ENCODE results near the gene ANTXRL.
"Not testable (repeated sequence)": the region's sequence is repeated elsewhere in the genome, so short reads cannot be mapped to it uniquely, and the experiment has no call there.

ANTXRL gene

DNA sequence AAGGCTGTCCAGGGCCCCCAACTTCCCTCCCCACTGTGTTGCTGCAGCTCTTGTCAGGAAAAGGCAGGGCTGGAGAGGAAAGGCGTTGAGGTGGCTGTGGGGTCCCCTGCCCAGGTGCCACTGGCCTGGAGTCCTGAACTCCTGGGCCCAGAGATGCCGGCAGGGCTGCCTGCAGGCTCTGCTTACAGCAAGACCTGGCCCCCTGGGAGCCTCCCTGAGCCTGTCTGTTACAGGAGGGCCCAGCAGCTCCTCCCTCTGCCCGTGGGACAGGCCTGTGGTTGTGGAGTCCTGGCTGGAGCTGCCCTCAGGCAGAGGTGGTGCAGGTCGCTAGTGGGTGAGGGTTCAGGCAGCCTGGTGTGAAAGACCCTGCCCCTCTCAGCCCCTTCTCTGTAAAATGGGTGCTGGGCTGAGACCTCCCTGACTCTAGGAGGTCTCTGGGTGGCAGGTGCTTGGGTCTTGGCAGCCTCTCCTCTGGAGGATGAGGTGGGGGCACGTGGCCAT is 9.9 kb downstream of the ANTXRL start:
- no peak for DNase-seq

DNA sequence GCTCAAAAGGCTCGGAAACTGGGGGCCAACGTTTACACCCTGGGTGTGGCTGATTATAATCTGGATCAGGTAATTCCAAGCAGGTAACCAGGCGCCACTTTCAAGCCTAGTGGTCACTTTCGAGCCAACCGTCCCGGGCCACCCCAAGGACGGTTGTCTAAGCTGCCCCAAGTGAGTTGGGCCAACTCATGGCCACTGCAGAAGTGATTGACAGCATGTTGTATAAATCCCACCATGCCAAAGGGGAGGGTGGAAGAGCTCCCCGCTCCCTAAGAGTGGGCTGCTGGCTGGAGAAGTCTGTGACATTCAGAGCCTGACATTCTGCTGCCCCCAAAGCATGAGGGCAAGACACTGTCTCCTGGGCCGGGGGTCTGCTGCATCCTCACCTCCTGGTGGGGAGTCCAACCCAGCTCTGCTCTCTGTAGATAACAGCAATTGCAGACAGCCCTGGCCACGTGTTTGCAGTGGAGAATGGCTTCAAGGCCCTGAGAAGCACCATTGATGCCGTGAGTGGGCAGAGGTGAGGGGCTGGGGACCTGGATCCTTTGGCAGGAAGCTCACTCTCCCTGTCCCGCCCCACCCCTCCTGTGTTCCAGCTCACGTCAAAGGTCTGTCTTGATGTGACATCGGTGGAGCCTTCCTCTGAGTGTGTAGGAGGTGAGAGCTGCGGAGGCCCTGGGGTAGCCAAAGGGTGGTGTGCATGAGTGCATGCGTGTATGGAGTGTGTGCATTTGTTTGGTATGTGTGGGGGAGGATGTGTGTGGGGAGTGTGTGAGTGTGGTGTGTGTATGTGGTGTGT is 10.8 kb downstream of the ANTXRL start:
- no peak for DNase-seq

DNA sequence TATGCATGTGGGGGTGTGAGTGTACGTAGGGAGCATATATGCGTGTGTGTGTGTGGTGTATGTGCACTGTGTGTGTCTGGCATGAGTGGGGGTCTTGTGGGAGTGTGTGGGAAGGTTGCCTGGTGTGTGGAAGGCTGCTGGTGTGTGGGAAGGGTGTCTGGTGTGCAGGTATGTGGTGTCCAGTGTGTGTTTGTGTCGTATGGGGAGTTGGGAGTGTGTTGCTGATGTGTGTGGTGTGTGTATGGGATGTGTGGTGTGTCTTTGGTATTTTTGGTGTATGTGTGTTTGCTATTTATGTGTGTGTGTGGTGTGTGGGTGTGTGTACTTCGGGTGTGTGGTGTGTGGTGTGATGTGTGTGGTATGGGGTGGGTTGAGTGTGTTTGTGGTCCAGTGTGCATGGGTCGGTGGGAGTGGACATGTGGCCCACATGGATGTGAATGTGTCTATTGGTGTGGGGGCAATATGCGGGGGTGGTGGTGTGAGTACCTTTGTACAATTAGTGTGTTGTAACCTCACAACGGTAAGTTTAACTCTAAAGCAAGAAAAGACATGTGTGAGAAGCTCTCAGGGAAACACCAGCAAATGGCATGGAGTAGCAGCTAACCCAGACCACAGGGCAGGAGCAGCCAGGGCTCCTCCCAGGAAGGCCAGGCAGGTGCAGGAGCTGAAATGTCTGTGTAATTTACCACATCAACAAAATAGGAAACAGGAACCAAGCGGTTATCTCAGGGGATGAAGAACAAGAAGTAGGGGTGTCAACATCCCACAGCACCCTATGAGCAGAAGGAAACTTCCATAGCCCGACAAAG is 11.9 kb downstream of the ANTXRL start:
- no peak for DNase-seq

DNA sequence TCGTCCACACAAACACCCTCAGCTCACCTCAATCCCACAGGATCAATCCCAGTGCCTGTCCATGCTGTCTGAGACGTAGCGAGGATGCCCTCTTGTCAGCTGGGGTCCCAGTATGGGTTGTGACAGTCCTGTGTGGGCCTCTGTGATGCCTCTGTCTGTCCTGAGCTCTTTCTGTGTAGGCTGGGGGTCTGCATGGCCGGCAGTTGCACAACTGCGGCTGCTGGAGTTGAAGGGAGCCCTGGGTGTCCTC is 12.4 kb downstream of the ANTXRL start:
- DNase-seq: no peak

DNA sequence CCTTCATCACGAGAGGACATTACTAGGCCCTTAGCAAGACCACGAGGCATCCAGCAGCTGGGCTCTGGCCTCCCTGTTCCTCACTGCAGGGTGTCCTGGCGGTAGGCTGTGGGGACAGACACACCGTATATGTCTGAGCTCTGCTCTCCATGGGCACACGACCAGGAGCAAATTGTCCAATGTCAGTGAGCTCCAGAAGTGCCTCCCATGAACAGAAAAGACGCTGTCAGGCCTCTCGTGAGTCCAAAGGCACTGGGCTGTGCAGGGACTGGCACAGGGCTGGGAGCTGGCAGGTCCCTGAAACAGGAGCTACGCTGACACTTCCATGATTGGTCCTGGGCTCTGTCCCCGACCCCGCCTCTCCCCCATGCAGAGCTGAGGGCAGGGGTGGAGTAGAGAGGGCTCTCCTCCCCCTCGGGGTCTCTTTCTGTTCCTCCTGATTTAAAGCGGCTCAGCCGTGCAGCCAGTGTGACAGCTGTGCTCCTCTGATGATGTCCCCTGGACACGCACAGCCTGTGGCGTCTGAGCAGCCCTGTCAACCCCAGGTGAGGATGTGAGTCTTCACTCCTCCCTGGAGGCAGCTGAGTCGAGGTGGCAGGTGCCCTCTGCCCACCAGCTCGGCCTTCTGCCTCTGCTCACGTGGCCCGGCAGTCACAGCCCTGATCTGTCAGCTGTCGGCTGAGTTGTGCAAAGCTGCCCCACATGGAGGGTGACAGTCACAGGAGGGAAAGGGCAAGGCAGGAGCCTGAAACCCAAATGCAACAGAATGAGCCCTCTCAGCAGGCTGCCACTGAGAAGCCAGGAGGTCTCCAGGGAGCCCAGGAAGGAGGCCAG is 13.0 kb downstream of the ANTXRL start:
- DNase-seq: no peak

DNA sequence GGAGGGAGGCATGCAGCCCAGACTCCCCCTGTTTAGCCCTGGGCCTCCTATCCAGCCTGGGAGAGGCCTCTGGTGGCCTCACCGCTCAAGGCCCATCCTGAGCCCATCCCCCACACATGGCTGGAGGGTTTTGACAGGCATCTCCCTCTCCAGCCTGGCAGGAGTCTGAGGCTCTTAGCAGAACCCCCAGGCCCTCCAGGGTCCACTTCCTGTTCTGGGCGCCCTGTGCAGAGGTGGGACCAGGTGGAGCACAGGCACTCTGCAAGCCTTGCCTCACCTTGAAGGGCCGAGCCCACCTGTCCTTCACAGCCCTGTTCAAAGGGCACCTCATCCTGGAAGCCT is 13.5 kb downstream of the ANTXRL start:
- DNase-seq: not testable (repeated sequence)

DNA sequence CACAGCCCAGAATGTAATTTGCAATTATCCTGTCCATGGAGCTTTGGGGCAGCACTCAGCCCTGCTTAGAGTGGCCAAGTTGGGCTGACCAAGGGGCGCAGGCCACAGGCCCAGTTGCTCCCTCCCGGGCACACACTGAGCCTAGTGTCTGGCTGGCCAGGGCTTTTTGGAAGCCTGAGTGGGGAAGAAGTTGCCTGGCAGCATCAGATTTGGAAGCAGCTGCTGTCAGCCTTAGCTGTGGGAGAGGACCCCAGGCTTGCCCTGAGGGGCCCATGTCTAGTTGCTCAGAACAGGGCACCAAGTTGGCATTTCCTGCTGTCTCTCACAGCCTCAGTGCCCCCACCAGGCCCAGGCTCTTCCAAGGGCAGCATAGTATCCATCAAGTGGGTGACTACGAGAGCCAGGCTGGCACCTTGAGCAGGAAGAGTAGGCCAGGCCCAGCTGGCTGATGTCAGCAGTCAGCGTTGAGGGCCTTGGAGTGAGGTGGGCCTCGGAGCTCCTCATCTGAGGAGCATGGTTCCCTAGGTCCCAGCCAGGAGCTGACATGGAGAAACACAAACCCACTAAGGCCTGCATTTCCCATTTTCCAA is 14.4 kb downstream of the ANTXRL start:
- DNase-seq: no peak

DNA sequence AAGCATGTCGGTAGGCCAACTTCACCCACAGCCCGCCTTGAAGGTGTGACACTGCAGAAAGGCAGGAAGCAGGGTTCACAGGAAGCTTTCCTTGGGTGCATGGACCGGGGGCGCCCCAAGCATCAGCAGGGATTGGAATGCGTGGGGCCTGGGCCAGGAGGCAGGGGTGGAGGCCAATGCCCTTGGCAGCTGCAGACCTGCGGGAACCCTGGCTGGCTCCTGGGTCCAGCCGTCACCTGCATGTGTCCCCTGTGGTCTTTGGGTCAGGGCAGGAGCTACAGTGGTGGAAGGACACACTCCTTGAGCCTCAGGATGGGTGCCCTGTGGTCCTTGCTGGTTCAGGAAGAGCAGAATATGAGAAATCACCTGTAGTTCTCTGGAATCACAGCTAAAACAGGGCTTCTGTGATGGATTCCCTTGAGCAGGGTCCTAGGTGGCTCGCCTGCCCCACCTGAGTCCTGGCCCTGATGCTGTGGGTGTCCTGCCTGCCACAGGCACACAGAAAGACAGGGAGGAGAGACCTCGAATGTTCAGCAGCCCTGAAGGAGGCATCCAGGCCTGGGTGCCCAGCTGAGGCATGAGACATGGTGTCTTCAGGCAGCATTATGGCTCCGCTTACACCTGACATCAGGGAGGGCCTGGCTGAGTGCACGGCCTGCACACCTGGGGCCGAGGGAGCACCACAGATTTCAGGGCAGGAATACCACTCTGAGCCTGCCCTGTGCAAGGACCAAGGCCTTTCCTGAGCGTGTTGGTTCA is 15.1 kb downstream of the ANTXRL start:
- no peak for DNase-seq

DNA sequence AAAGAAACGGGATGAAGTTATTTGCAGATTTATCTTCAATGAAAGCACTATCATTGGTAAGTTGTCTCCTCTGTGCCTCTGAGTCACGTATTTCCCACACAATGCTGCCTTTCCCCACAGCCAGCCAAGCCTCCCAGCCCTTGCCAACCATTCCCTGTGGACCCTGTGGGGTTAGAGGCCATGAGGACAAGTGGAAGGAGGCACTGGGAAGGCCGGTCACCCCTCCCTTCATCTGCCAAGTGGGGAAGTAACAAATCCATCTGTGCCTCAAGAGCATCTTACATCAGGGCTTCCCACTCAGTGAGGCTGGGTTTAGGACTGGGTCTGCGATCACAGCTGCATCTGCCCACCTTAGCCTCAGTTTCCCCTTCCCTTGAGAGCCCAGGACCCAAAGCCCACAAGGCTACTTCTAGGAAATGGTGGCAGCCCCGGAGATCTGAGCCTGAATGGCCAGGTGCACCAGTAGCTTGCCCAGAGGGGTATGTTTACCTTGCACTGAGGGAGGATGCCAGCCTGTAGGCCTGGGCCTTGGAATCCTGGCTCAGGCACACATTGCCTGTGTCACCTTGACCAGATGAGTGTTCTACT is 16.1 kb downstream of the ANTXRL start:
- not testable (repeated sequence) for DNase-seq

DNA sequence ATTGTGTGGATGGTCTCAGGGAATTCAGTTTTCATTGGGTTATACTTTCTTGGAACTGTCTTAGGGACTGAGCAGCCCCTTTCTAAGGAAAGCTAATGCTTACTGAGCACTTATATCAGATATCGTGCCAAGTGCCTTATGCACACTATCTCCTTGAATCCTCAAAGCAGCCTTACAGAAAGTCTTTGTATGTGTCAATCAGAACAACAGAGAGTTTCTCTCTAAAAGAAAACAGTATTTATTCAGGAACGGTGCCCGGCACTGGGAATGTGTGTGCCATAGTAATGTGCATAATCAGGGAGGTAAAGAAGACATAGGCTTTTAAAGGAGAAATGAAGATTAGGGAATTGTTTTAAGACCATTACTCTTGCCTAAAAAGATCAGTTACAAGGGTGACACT is 17.3 kb downstream of the ANTXRL start:
- no peak for DNase-seq

DNA sequence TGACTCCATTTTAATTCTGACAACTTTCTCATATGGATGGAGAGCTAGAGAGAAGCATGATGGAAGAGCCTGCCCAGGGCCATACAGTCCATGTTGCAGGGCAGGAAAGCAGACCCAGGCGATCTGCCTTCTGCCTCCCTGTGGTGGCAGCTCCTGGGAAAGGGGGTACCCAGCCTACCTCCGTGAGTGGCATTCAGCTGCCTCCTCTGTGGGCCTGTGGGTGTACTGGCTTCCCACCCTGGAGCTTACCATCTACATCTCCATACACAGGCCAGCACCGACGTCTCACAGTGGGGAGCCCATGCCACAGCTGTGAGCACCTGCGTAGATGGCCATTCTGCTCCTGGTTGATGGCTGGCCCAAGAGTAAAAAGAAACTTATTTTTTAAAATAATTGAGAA is 17.9 kb downstream of the ANTXRL start:
- not testable (repeated sequence) for DNase-seq

DNA sequence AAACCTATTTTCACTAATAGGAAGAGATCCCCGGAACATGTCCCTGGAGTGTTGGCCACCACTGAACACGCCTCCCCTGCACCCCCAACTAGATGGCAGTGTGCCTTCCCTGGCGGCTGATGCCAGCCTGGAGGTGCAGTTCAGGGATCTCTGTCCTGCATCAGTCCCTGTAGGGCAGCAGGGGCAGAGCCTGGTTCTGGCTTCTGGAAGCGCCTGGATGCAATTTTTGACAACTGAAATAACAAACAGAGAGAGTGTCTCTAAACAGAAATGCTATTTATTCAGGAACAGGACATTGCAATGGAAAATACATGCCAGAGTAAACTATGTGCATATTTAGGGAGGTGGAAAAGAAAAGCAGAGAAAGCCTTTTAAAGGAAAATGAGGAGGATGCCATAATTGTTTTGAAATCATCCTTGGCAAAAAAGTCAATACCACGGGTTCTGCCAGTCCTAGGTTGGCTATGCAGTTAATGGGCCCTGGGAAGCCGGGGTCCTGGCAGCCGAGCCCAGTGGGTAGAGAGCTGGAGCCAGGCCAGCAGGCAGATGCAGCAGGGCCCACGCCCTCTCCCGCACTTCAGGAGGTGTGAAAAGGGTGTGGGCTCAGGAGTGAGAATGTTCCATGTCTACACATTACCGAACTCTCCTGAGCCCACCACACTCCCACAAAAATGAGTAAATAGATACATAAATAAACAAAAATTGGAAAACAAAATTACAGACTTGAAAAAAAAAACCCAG is 18.5 kb downstream of the ANTXRL start:
- DNase-seq: no peak

DNA sequence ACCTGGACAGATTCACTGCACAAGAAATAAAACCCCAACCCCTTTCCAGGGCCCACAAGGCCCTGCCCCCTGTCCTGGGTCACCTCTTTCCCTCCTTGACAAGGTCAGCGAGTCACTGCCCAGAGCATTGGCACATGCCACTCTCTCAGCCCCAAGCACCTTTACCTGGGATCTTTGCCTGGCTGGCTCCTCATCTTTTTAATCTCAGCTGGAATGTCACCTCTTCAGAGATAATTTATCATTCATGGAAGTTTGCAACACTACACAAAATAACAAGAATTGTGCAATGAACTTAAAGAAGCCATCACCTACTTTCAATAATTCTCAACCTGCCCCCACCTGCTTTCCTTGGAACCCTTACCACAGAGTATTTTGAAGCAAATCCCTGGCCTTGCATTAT is 19.2 kb downstream of the ANTXRL start:
- no peak for DNase-seq

DNA sequence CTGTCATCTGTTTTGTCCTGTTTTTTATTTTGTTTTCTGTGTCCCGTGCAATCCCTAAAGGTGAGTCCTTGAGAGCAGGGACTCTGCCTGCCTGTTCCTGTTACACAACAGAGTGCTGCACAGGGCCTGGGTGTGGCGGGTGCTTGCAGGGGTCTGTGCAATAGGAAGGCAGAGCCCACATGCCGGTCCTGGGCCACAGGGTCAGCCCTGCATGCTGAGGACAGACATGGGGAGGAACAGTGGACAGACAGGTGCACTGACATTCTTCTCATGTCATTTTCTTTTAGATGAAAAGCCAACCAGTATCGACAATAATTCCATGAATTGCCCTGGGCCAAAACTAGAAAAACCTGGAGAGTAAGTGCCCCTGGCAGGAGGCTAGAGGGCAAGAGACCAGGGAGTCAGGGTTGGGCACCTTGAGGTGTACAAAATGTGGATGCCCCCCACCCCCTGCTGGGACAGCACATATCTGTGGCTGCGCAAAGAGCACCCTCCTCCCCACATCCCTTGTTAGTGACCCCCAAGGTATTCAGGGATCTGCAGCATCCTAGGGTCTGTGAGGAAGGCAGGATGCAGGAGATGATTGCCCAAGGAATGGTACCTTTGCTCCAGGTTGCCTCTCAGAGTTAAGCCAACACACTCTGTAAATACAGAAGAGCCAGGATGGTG is 19.9 kb downstream of the ANTXRL start:
- no peak for DNase-seq

DNA sequence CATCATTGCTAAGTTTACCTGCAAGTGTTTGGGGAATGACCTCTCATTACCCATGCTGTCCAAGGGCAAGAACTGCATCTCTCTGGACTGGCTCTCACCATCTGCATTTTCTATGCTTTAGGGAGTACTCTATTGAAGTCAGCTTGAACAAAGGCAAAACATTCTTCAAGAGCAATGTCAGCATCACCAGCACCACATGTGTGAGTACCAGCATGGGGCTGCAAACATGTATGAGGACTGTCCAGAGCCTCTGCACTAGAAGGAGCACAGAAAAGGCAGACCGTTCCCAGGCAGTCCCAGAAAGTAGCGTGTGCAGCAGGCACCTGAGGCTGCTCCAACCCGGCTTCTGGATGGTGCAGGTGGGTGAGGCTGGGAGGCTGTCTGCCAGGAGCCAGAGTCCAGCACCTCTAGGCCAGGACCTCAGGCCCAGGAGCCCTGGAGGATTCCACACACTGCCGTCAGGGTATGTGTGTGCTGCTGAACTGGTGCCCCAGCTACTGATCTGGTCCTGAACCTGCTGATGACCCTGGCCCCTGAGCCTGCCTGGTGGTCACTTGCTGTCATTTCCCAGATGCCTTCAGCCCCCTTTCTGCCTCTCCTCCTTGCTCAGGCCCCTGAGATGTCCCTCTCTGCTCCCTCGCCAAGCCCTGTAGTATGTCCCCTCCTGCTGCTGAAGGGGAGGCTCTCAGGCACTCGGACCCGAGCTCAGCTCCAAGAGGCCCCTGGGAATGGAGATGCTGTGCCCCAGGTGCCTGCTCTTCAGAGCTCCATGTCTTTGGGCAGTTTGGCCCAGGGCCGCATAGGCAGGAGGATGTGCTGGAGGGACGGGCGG is 20.7 kb downstream of the ANTXRL start:
- DNase-seq: no peak

DNA sequence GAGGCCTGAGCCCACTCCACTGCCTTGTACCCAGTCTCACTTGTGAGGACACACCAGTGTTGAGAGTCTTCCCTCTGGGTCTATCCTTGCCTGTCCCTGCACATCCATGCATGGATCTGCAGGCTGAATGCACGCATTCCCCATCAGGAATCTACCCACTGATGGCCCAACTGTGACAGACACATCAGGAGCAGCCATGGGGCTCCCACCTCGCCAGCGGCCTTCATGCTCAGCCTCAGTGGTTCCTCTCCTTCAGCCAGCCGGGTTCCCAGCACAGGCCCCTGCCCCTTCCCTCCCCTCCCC is 21.3 kb downstream of the ANTXRL start:
- DNase-seq: no peak

DNA sequence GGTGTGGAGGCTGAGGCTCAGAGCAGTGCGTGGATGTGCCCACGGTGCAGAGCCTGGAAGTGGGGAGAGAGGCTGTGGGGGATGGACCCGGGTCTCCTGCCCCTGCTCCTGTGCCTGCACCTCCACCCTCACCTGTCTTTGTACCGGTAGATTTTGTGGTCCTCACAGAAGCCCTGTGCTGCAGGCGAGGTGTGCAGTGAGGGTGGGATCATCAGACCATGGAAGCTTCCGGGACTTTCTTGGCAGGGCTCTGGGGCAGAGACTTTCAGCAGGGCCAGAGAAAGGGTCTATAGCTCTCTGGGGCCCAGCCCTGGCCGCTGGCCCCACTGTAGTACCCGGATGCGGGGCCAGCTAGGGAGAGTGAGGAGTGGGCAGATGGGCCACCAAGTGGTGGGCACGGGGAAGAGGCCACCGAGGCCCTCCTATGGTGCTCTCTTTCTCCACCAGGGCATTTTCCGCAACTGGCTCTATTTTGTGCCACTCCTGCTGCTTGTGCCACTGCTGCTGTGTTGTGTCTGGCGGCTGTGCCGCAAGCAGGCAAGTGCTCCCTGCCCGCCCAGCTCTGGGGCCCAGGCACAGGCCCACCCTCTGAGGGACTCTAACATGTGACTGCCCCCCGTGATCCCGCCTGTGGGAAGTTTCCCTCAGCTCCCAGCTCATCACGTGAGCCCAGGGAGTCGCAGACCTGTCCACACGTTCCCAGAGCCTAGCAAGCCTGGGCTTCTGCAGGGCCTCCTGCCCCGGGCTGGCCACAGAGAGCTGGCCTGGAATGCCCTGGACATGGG is 22.1 kb downstream of the ANTXRL start:
- no peak for DNase-seq

DNA sequence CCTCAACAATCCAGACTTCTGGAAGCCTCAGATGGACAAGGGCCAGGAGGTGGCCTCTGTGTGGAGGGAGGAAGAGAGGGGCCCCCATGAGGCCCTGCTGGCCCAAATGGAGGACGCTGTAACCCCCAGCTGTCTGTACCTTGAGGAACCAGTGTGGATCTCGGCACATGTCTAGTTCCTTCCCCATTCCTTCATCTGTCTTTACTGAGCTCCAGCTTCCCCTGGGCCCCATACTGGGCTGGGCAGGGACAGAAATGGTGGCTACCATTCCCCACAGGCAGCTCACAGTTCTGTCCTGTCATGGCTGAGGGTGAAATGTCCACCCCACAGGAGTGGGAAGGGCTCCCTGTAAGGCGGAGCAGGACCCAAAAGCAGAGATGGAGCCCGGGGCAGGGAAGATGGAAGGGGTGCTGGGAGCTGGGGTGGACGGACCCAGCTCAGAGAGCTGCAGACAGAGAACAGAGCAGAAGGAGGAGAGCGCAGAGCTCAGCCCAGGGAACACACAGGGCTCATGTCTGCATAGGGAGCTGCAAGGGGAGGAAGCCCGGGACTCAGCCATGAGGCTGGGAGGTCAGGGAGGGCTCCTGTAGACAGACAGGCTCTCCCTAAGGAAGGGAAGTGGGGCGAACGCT is 22.8 kb downstream of the ANTXRL start:
- no peak for DNase-seq

DNA sequence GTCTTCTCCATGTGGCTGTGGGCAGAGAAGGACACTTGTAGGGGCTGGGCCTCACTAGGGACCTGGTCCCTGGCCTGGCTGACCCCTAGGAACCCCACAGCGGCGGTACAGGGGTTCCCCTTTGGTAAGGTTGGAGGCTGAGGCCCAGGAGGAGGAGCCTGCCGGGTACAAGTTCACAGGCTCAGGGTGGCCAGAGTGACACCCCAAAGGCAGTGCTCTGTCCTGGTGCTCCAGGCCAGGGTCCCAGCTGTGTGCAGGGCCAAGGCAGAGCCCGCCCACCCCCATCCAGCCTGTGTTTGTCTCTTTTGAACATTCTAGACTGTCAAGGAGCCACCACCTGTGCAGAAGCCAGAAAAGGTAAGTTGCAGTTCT is 23.3 kb downstream of the ANTXRL start:
- DNase-seq: no peak

Measured in amniotic stem cell (primary cell).